ENCODE data around the gene MYRIP.
A peak's percentile ranks its signal among the peaks of the same experiment; 100 is the strongest.

The MYRIP gene

DNA sequence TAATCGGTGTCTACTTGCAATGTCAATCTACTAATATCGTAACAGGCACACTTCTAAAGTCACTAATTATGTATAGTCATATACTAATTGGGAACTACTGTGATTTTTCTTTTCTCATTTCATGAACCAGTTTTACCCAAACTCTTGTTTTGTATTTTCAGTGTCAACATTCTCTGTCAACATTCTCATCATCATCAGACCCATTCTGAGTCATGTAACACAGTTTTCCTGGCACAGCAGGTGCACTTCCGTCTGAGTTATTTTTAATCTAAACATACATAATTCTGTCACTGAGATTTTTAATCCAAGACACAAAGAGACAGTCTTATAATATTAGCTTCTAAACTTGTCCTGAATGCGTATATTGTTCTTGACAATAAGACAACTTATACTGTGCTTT, 295.0 kb downstream of the MYRIP start:
- TF ChIP-seq CTCF (IDR thresholded peaks at IDR 0.05; ENCODE audit: low read depth, low read length) = no peak
- DNase-seq (ENCODE audit: low read depth in 2 of 2) = no peak
- no peak overlapping the region for H3K4me3 ChIP-seq (replicated peaks in 1 of 2; ENCODE audit: low read depth in 2 of 2, low read length in 2 of 2)

GRCh38 chr3:40108643-40109042, 299.2 kb downstream of the MYRIP start:
- no peak for TF ChIP-seq CTCF (IDR thresholded peaks at IDR 0.05; ENCODE audit: low read depth, low read length)
- no peak overlapping the region for H3K4me3 ChIP-seq (replicated peaks in 1 of 2; ENCODE audit: low read depth in 2 of 2, low read length in 2 of 2)
- DNase-seq (ENCODE audit: low read depth in 2 of 2) = no peak

- no peak overlapping the region for H3K4me3 ChIP-seq (replicated peaks in 1 of 2; ENCODE audit: low read depth in 2 of 2, low read length in 2 of 2)
- peak; percentile 25 for TF ChIP-seq CTCF (IDR thresholded peaks at IDR 0.05; ENCODE audit: low read depth, low read length)
- DNase-seq (ENCODE audit: low read depth in 2 of 2) = peak; percentile 17 to 19
Measured at GRCh38 chr3:40109641-40110490, 300.5 kb downstream of the MYRIP start.

DNA sequence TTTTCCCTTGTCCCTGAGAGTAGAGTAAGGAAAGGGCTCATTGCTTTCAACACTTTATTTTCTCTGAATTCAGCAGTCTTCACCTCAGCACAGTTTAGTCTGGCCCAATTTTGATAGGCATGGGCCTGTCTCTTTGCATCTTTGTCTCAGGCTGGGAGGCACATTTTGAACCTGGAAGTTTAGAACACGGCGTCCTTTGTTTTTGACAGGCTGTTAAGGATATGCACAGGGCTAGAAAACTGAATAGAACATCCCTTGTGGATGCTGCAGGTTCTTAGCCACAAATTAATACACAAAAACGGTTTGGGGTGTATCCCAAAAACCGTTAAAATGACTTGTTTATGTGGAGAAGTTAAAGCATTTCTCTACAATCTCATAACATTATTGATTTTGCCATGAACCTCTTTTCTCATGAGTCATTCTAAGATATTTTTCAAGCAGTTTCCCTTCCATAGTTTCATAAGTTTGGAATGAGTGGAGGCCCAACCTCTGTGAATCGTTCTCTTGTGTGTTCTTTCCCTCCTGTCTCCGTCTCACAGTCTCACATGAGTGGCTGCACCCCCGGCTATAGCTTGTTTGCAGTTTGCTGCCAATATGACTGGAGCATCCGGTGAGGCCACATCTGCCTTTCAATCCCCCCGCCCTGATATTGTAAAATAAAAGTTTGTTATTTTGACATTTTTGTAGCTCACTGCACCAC, 307.2 kb downstream of the MYRIP start:
- DNase-seq (ENCODE audit: low read depth in 2 of 2) = peak; percentile 53 to 81
- TF ChIP-seq CTCF (IDR thresholded peaks at IDR 0.05; ENCODE audit: low read depth, low read length) = no peak
- no peak overlapping the region for H3K4me3 ChIP-seq (replicated peaks in 1 of 2; ENCODE audit: low read depth in 2 of 2, low read length in 2 of 2)

DNA sequence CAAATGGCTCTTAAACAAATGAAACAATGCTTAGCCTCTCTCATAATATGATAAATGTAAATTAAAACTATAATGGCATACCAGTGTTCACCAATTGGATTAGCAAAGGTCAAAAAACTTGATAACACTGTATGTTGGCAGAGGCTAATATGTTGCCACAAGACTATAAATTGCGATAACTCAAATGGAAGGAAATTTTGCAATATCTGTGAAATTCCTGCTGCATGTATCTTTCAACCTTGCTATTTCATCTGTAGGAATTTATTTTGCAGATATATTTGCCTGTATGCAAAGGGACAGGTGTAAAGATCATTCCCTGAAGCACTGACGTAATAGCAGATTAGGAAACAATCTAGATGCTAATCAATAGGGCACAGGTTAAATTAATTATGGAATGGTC, 308.7 kb downstream of the MYRIP start:
- no peak for TF ChIP-seq CTCF (IDR thresholded peaks at IDR 0.05; ENCODE audit: low read depth, low read length)
- H3K4me3 ChIP-seq (replicated peaks in 1 of 2; ENCODE audit: low read depth in 2 of 2, low read length in 2 of 2) = no peak overlapping the region
- DNase-seq (ENCODE audit: low read depth in 2 of 2) = peak in 1 of 2 donors; percentile 25

GRCh38 chr3:40120067-40120692, 310.8 kb downstream of the MYRIP start:
- no peak overlapping the region for H3K4me3 ChIP-seq (replicated peaks in 1 of 2; ENCODE audit: low read depth in 2 of 2, low read length in 2 of 2)
- no peak for DNase-seq (ENCODE audit: low read depth in 2 of 2)
- no peak for TF ChIP-seq CTCF (IDR thresholded peaks at IDR 0.05; ENCODE audit: low read depth, low read length)

All from cardiac fibroblast (primary cell).